NT2/D1 (cell line): Measurements from ENCODE around the gene ARSB.
"Not testable (repeated sequence)": the region's sequence is repeated elsewhere in the genome, so short reads cannot be mapped to it uniquely, and the experiment has no call there.

ENCODE experiments used
- YY1 ChIP-seq: IDR thresholded peaks from 2 replicates; pipeline ENCODE4 v1.6.1; 2011; ENCODE audit not compliant: insufficient read length, insufficient read depth
- ZNF274 ChIP-seq: IDR thresholded peaks from 2 replicates; pipeline ENCODE4 v1.6.1; 2011; ENCODE audit warnings: mild to moderate bottlenecking, low read depth, low read length

DNA sequence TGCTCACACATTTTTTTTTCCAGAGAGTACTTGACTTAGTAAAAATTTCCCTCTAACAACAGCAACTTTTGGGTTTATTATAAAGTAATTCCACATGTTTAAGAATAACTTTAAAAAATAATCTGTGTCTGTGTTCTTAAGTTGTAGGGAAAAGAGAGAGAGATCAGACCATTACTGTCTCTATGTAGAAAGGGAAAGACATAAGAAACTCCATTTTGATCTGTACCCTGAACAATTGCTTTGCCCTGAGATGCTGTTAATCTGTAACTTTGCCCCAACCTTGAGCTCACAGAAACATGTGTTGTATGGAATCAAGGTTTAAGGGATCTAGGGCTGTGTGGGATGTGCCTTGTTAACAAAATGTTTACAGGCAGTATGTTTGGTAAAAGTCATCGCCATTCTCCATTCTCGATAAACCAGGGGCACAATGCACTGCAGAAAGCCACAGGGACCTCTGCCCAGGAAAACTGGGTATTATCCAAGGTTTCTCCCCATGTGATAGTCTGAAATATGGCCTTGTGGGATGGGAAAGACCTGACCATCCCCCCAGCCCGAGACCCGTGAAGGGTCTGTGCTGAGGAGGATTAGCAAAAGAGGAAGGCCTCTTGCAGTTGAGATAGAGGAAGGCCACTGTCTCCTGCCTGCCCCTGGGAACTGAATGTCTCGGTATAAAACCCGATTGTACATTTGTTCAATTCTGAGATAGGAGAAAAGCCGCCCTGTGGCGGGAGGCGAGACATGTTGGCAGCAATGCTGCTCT, 75.7 kb downstream of the ARSB start:
- TF ChIP-seq ZNF274, YY1: not testable (repeated sequence)
